Loucy (cell line): Measurements from ENCODE around the gene DCAF7.

Experiments used
- H2AFZ ChIP-seq: fragments of 200-600 bp; sonication (generic); 2 replicates; pipeline ENCODE4 v1.6.0; 2016; ENCODE audit warnings: antibody characterized with exemption, mild to moderate bottlenecking, low read length, moderate library complexity
- H3F3A ChIP-seq: fragments of 200-600 bp; 2 replicates; pipeline ENCODE4 v1.6.0; 2016; ENCODE audit warnings: antibody characterized with exemption, low read depth, mild to moderate bottlenecking
- H3K27me3 ChIP-seq: fragments of 200-600 bp; sonication (generic); 2 replicates; pipeline ENCODE4 v1.6.1; 2014; ENCODE audit warnings: low read length, mild to moderate bottlenecking; ENCODE audit not compliant: insufficient read depth, poor library complexity, severe bottlenecking
- H3K36me3 ChIP-seq: fragments of 200-600 bp; sonication (generic); 2 replicates; pipeline ENCODE4 v1.6.1; 2016; ENCODE audit warnings: low read length; ENCODE audit not compliant: insufficient read depth
- H3K4me1 ChIP-seq: fragments of 200-600 bp; sonication (generic); 2 replicates; pipeline ENCODE4 v1.5.1; 2014; ENCODE audit warnings: low read length, mild to moderate bottlenecking; ENCODE audit not compliant: insufficient read depth, poor library complexity, severe bottlenecking
- H3K4me2 ChIP-seq: fragments of 200-600 bp; sonication (generic); 2 replicates; pipeline ENCODE4 v1.6.0; 2014; ENCODE audit warnings: antibody characterized with exemption, low read length, low read depth, mild to moderate bottlenecking; ENCODE audit not compliant: poor library complexity, severe bottlenecking
- H3K4me3 ChIP-seq: fragments of 200-600 bp; sonication (generic); 2 replicates; pipeline ENCODE4 v1.5.1; 2014; ENCODE audit warnings: low read length, mild to moderate bottlenecking, mixed read lengths; ENCODE audit not compliant: poor library complexity, severe bottlenecking
- H3K79me2 ChIP-seq: fragments of 200-600 bp; sonication (generic); 2 replicates; pipeline ENCODE4 v1.6.1; 2014; ENCODE audit warnings: low read length; ENCODE audit not compliant: insufficient read depth
- H3K9ac ChIP-seq: fragments of 200-600 bp; sonication (generic); 2 replicates; pipeline ENCODE4 v1.6.0; 2014; ENCODE audit warnings: mild to moderate bottlenecking, low read depth, low read length, moderate library complexity; ENCODE audit not compliant: poor library complexity, severe bottlenecking
- H3K9me2 ChIP-seq: fragments of 200-600 bp; sonication (generic); replicated peaks from 2 replicates; pipeline ENCODE4 v1.6.1; 2016; ENCODE audit warnings: low read depth, low read length, mixed read lengths
- H3K9me3 ChIP-seq: fragments of 200-600 bp; sonication (generic); 2 replicates; pipeline ENCODE4 v1.6.1; 2014; ENCODE audit warnings: mild to moderate bottlenecking, antibody characterized with exemption, low read length, low read depth; ENCODE audit not compliant: insufficient read depth
- H4K20me1 ChIP-seq: fragments of 200-600 bp; sonication (generic); 2 replicates; pipeline ENCODE4 v1.6.0; 2014; ENCODE audit warnings: antibody characterized with exemption, low read length, mild to moderate bottlenecking; ENCODE audit not compliant: insufficient read depth, poor library complexity, severe bottlenecking
- EZH2phosphoT487 ChIP-seq: fragments of 200-600 bp; IDR thresholded peaks from 2 replicates; pipeline ENCODE4 v1.6.1; 2018; ENCODE audit warnings: antibody characterized with exemption, mild to moderate bottlenecking, moderate library complexity, borderline replicate concordance
- TF ChIP-seq, protein P1 (sequence below): fragments of 200-600 bp; sonication (generic); conservative IDR thresholded peaks from 2 replicates; pipeline ENCODE4 v1.5.1; 2014; ENCODE audit warnings: mild to moderate bottlenecking, antibody characterized with exemption, low read length

DCAF7 gene

DNA sequence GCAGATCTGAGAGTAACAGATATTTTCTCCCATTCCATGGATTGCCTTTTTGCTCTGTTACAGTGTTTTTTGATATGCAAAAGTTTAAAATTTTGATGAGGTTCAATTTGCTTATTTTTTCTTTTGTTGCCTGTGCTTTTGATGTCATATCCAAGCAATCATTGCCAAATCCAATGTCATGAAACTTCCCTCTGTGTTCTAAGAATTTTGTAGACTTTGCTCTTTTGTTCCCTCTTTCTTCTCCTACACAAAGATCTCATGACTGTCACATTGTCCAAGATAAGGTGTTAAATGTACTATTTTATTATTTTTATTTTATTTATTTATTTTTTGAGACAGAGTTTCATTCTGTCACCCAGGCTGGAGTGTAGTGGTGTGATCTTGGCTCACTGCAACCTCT lies 46.0 kb upstream of the DCAF7 start:
- H3K36me3 ChIP-seq, result no peaks in the 10 kb centered on the region
- H3K79me2 ChIP-seq, result no peaks in the 10 kb centered on the region
- H3K4me1 ChIP-seq, result no peaks in the 10 kb centered on the region
- H3F3A ChIP-seq, result no peaks in the 10 kb centered on the region
- H2AFZ ChIP-seq, result no peak overlapping the region
- no peaks in the 10 kb centered on the region for H4K20me1 ChIP-seq
- H3K9ac ChIP-seq, result no peak overlapping the region
- no peaks in the 10 kb centered on the region for H3K9me3 ChIP-seq
- no peaks in the 10 kb centered on the region for H3K27me3 ChIP-seq
- H3K9me2 ChIP-seq, result no peaks in the 10 kb centered on the region
- TF ChIP-seq, protein P1, sequence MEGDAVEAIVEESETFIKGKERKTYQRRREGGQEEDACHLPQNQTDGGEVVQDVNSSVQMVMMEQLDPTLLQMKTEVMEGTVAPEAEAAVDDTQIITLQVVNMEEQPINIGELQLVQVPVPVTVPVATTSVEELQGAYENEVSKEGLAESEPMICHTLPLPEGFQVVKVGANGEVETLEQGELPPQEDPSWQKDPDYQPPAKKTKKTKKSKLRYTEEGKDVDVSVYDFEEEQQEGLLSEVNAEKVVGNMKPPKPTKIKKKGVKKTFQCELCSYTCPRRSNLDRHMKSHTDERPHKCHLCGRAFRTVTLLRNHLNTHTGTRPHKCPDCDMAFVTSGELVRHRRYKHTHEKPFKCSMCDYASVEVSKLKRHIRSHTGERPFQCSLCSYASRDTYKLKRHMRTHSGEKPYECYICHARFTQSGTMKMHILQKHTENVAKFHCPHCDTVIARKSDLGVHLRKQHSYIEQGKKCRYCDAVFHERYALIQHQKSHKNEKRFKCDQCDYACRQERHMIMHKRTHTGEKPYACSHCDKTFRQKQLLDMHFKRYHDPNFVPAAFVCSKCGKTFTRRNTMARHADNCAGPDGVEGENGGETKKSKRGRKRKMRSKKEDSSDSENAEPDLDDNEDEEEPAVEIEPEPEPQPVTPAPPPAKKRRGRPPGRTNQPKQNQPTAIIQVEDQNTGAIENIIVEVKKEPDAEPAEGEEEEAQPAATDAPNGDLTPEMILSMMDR, result no peak
- TF ChIP-seq EZH2phosphoT487, result no peak
- no peak overlapping the region for H3K4me3 ChIP-seq
- H3K4me2 ChIP-seq, result no peak overlapping the region

DNA sequence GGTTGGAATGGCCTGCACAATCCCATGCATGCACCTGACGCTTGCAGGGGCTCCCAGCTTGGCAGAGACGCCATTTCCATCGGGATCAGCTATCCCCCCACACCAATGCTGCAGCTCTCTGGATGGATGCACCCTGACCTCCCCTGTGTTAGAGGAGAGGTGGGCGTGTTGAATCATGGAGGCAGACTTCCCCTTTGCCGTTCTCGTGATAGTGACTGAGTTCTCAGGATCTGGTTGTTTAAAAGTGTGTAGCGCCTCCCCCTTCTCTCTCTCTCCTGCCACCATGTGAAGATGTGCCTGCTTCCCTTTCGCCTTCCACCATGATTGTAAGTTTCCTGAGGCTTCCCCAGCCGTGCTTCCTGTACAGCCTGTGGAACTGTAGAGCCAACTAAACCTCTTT lies 44.9 kb upstream of the DCAF7 start:
- no peaks in the 10 kb centered on the region for H3K9me2 ChIP-seq
- H3K9ac ChIP-seq, result no peak overlapping the region
- H3K9me3 ChIP-seq, result no peaks in the 10 kb centered on the region
- no peaks in the 10 kb centered on the region for H3K4me1 ChIP-seq
- H3K79me2 ChIP-seq, result no peaks in the 10 kb centered on the region
- H3K27me3 ChIP-seq, result no peaks in the 10 kb centered on the region
- H2AFZ ChIP-seq, result no peak overlapping the region
- no peaks in the 10 kb centered on the region for H3K36me3 ChIP-seq
- no peak overlapping the region for H3K4me2 ChIP-seq
- H3K4me3 ChIP-seq, result no peak overlapping the region
- TF ChIP-seq EZH2phosphoT487, result no peak
- TF ChIP-seq, protein P1, result no peak
- no peaks in the 10 kb centered on the region for H4K20me1 ChIP-seq
- no peaks in the 10 kb centered on the region for H3F3A ChIP-seq

DNA sequence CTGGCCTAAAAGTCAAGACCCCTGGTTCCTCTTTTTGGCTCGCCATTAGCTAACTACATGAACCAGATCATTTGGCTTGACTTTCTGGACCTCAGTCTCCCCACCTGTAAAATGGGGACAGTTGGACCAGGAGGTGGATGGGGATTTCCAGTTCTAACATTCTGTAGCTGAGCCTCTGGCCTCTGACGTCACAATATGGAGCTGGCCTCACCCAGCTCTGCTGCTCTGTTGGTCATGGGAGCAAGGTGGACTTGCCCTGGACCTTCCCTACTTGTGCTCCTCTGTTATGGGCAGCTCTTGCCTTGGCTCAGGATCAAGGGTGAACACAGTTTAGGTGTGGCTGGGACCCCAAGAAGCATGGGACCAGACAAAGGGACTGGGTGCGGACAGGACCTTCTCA lies 43.6 kb upstream of the DCAF7 start:
- Histone ChIP-seq H3F3A (no peaks in the 10 kb centered on the region), H3K79me2 (no peaks in the 10 kb centered on the region), H3K36me3 (no peaks in the 10 kb centered on the region), H3K9me3 (no peaks in the 10 kb centered on the region), H3K9me2 (no peaks in the 10 kb centered on the region), H3K4me2 (no peak overlapping the region), H2AFZ (no peak overlapping the region), H3K4me3 (no peak overlapping the region), H3K27me3 (no peaks in the 10 kb centered on the region), H3K4me1 (no peaks in the 10 kb centered on the region), H4K20me1 (no peaks in the 10 kb centered on the region), H3K9ac (no peak overlapping the region)
- TF ChIP-seq, protein P1, result no peak
- no peak for TF ChIP-seq EZH2phosphoT487
